Prostate gland (tissue), 2 donors: ENCODE results near the gene AANAT. TPM values are rescaled to one million over a fixed set of nuclear protein-coding genes. Genes with fewer than 3 reads are reported as not detected.

Source experiments
- DNase-seq: peaks from one replicate; pipeline ENCODE4 v3.0.0-alpha.2; 2019; ENCODE audit warnings: low spot score
- H3K27ac ChIP-seq, 2 donors: fragments of 200-600 bp; sonication (generic); 2 replicates each; pipeline ENCODE4 v1.5.1; 2017 to 2019
- H3K27me3 ChIP-seq: fragments of 200-600 bp; sonication (generic); replicated peaks from 2 replicates; pipeline ENCODE4 v1.5.1; 2019; ENCODE audit not compliant: insufficient read depth
- H3K36me3 ChIP-seq, 2 donors: fragments of 200-600 bp; sonication (generic); 1 replicate in 1 of 2; 2 replicates in 1 of 2; pipeline versions ENCODE4 v1.5.1 to v1.8.1; 2017 to 2019
- H3K4me1 ChIP-seq: fragments of 200-600 bp; sonication (generic); replicated peaks from 2 replicates; pipeline ENCODE4 v1.5.1; 2019
- H3K4me3 ChIP-seq, 2 donors: fragments of 200-600 bp; sonication (generic); 2 replicates each; pipeline ENCODE4 v1.5.1; 2017 to 2019
- H3K9me3 ChIP-seq: fragments of 200-600 bp; sonication (generic); 2 replicates; pipeline ENCODE4 v1.5.1; 2017
- POLR2A ChIP-seq: fragments of 450-650 bp; IDR thresholded peaks from one replicate; pipeline ENCODE4 v1.6.1; 2016; ENCODE audit warnings: antibody characterized with exemption, mild to moderate bottlenecking
- POLR2AphosphoS5 ChIP-seq: sonication (generic); formaldehyde crosslinking; IDR thresholded peaks from one replicate; pipeline ENCODE4 v1.6.1; 2017; ENCODE audit warnings: antibody characterized with exemption
- WGBS: methylation state at CpG from one replicate; pipeline ENCODE4 v1.1.5; 2018; 5-methylcytosine and 5-hydroxymethylcytosine counted together
- intact Hi-C: fragments of 100-400 bp; cut with DNase I; formaldehyde crosslinking; loops from one replicate; pipeline ENCODE4 v1.14.2; 2022
- total RNA-seq, 2 donors: library from RNA; depleted of rRNA; stranded (reverse); fragments of >200 nt; gene quantifications; one replicate each; pipeline ENCODE4 v1.1.0, GENCODE V29; 2016
- TF ChIP-seq, protein P1 (sequence below), 4 experiments: fragments of 200-600 bp in 2 of 4; fragments of 450-650 bp in 2 of 4; sonication (generic) in 2 of 4; IDR thresholded peaks; 1 replicate in 3 of 4; 2 replicates in 1 of 4; pipeline ENCODE4 v1.5.1; 2016 to 2019; ENCODE audit warnings: antibody characterized with exemption in 4 of 4, mild to moderate bottlenecking in 2 of 4, moderate library complexity in 2 of 4

The AANAT gene
- total RNA-seq, 2 donors from 2014 or later = not detected

DNA sequence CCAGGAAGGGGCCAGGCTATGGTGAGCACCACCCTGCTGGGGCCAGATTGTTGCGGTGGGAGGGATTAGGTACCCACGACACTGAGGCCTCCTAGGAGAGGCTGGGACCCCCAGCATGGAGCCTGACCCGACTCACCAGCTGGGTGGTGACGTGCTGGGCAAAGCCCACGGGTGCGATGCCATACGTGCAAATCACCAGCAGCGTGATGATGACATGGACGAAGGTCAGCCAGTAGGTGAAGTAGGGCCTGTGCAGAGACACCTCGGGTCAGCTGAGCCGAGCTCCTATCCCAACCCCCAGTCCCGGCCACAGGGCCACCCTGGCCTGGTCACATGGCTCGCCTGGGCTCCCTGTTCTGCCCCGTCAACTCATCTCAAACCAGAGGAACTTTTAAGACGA lies 7.5 kb downstream of the AANAT start:
- Histone ChIP-seq H3K9me3 (no peaks in the 10 kb centered on the region), H3K4me3 (no peak overlapping the region), H3K36me3 (no peaks in the 10 kb centered on the region), H3K27ac (no peak overlapping the region), H3K27me3 (no peaks in the 10 kb centered on the region), H3K4me1 (no peaks in the 10 kb centered on the region)
- TF ChIP-seq POLR2AphosphoS5 = no peak
- TF ChIP-seq, protein P1, sequence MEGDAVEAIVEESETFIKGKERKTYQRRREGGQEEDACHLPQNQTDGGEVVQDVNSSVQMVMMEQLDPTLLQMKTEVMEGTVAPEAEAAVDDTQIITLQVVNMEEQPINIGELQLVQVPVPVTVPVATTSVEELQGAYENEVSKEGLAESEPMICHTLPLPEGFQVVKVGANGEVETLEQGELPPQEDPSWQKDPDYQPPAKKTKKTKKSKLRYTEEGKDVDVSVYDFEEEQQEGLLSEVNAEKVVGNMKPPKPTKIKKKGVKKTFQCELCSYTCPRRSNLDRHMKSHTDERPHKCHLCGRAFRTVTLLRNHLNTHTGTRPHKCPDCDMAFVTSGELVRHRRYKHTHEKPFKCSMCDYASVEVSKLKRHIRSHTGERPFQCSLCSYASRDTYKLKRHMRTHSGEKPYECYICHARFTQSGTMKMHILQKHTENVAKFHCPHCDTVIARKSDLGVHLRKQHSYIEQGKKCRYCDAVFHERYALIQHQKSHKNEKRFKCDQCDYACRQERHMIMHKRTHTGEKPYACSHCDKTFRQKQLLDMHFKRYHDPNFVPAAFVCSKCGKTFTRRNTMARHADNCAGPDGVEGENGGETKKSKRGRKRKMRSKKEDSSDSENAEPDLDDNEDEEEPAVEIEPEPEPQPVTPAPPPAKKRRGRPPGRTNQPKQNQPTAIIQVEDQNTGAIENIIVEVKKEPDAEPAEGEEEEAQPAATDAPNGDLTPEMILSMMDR (IDR thresholded peaks at IDR 0.05) = no peak
- TF ChIP-seq POLR2A = no peak
- no peak for DNase-seq
- intact Hi-C loops = no loop called here
- WGBS = 96% methylated on average over 15 of the region's 15 CpGs

DNA sequence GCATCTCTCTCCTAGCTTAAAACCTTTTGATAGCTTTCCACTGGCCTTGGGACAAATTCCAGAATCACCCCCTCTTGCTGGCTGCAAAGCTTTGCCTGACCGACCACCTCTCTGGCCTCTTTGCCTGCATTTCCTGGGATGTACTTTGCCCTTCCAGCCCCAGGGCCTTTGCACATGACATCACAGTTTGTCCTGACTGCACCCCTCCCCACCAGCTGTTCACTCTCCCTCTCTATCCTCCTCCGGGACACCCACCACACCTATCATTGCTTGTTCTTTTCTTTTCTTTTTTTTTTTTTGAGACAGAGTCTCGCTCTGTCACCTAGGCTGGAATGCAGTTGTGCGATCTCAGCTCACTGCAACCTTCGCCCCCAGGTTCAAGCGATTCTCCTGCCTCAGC lies 7.9 kb downstream of the AANAT start:
- TF ChIP-seq POLR2AphosphoS5 (no peak), POLR2A (no peak)
- TF ChIP-seq, protein P1 (IDR thresholded peaks at IDR 0.05) = no peak
- H3K27ac ChIP-seq = no peak overlapping the region
- no peaks in the 10 kb centered on the region for H3K4me1 ChIP-seq
- no peaks in the 10 kb centered on the region for H3K27me3 ChIP-seq
- no peaks in the 10 kb centered on the region for H3K36me3 ChIP-seq
- 96% methylated on average over 6 of the region's 6 CpGs for WGBS
- no peak for DNase-seq
- H3K9me3 ChIP-seq = no peaks in the 10 kb centered on the region
- no peak overlapping the region for H3K4me3 ChIP-seq
- intact Hi-C loops = no loop called here

DNA sequence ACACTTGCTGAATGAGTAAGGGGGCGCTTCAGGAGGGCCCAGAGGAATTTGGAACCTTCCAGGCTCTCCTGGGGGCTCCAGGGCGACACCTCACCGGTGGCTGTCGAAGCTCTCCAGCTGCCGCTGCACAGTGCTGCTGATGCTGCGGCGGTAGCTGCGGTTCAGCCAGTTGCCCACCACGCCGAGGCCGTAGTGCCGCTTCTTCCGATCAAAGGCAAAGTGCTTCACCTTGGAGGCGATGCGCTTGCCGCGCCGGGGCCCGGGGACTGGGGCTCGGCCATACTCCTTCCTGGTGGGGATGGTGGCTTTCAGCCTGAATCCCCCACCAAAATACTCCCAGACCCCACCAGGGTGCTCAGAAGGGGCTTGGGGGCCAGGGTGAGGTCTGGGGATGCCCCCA lies 9.3 kb downstream of the AANAT start:
- Histone ChIP-seq H3K27ac (no peak overlapping the region), H3K36me3 (no peaks in the 10 kb centered on the region), H3K4me1 (no peaks in the 10 kb centered on the region), H3K4me3 (no peak overlapping the region), H3K9me3 (no peaks in the 10 kb centered on the region), H3K27me3 (no peaks in the 10 kb centered on the region)
- 96% methylated on average over 16 of the region's 20 CpGs for WGBS
- TF ChIP-seq POLR2A (no peak), POLR2AphosphoS5 (no peak)
- TF ChIP-seq, protein P1 (IDR thresholded peaks at IDR 0.05) = no peak
- intact Hi-C loops = no loop called here
- no peak for DNase-seq

GRCh38 chr17:76477576-76477975 lies 10.2 kb downstream of the AANAT start:
- Histone ChIP-seq H3K9me3 (no peaks in the 10 kb centered on the region), H3K36me3 (no peaks in the 10 kb centered on the region), H3K4me3 (no peak overlapping the region), H3K4me1 (no peaks in the 10 kb centered on the region), H3K27ac (no peak overlapping the region), H3K27me3 (no peaks in the 10 kb centered on the region)
- DNase-seq = no peak
- 90% methylated on average over 15 of the region's 15 CpGs for WGBS
- no peak for TF ChIP-seq POLR2AphosphoS5
- TF ChIP-seq, protein P1 (IDR thresholded peaks at IDR 0.05) = no peak
- TF ChIP-seq POLR2A = no peak
- intact Hi-C loops = no loop called here

DNA sequence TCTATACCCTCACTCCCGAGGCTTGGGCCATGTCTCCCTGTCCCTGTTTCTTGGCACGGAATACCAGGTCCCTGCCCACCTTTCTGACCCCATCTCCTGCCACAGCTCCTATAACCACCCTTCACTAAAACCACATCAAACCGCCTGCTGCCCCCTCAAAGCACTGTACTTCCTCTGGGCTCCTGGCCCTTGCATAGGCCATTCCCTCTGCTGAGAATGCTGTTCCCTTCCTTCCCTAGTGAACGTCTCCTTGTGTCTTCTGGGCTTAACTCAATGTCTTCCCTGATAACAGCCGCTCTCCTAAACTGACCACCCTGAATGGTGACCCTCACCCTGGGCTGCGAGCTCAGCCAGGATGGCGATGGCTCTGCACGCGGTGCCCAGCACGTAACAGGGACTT lies 10.7 kb downstream of the AANAT start:
- no peak overlapping the region for H3K4me3 ChIP-seq
- WGBS = 90% methylated on average over 10 of the region's 10 CpGs
- TF ChIP-seq POLR2AphosphoS5 (no peak), POLR2A (no peak)
- TF ChIP-seq, protein P1 (IDR thresholded peaks at IDR 0.05) = no peak
- no peaks in the 10 kb centered on the region for H3K9me3 ChIP-seq
- no peak overlapping the region for H3K27ac ChIP-seq
- DNase-seq = no peak
- no peaks in the 10 kb centered on the region for H3K27me3 ChIP-seq
- H3K4me1 ChIP-seq = no peaks in the 10 kb centered on the region
- intact Hi-C loops = no loop called here
- H3K36me3 ChIP-seq = no peaks in the 10 kb centered on the region
